Measurements from ENCODE around the gene GNAO1.

- TF ChIP-seq CTCF (IDR thresholded peaks at IDR 0.05) (no peak), EZH2 (IDR thresholded peaks at IDR 0.05; ENCODE audit: borderline replicate concordance, insufficient read depth, low read depth, low read length, poor library complexity, severe bottlenecking) (no peak)
These were observed 159.5 kb downstream of the GNAO1 start for GRCh38 chr16:56350491-56351405.

Data from B cell (primary cell).